Measurements from ENCODE around the gene TMEM170A.

DNA sequence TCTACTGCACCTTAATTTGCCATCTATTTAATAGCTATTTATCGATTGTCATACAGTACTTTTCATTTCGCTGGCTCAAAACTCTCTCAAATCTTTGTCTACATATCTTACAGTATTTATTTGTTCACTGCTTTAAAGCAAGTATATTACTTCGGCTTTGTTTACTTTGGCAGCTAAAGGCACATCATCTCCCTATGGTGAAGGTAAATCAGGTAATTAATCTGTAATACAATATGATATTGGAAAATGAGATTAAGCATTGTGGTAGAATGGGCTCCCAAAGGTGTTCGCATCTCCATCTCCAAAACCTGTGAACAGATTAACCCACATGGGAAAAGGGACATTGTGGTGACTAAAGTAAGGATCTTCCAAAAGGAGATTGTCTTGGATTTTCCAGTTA is 6.5 kb downstream of the TMEM170A start:
- TF ChIP-seq EP300 (IDR thresholded peaks at IDR 0.05; ENCODE audit: borderline replicate concordance) (no peak), NFIC (IDR thresholded peaks at IDR 0.05) (no peak), RAD21 (IDR thresholded peaks at IDR 0.05; ENCODE audit: low read depth) (no peak), YY1 (IDR thresholded peaks at IDR 0.05; ENCODE audit: low read depth) (no peak), FOXM1 (IDR thresholded peaks at IDR 0.05; ENCODE audit: borderline replicate concordance, low read depth) (no peak), TAF1 (IDR thresholded peaks at IDR 0.05; ENCODE audit: low read depth) (no peak), CEBPB (IDR thresholded peaks at IDR 0.05) (no peak), CREB1 (IDR thresholded peaks at IDR 0.05; ENCODE audit: low read depth) (no peak), EGR1 (IDR thresholded peaks at IDR 0.05) (no peak), ZBTB7A (IDR thresholded peaks at IDR 0.05; ENCODE audit: low read depth) (no peak), USF1 (IDR thresholded peaks at IDR 0.05) (no peak), TCF12 (IDR thresholded peaks at IDR 0.05; ENCODE audit: low read depth) (no peak)
- TF ChIP-seq, protein P1, sequence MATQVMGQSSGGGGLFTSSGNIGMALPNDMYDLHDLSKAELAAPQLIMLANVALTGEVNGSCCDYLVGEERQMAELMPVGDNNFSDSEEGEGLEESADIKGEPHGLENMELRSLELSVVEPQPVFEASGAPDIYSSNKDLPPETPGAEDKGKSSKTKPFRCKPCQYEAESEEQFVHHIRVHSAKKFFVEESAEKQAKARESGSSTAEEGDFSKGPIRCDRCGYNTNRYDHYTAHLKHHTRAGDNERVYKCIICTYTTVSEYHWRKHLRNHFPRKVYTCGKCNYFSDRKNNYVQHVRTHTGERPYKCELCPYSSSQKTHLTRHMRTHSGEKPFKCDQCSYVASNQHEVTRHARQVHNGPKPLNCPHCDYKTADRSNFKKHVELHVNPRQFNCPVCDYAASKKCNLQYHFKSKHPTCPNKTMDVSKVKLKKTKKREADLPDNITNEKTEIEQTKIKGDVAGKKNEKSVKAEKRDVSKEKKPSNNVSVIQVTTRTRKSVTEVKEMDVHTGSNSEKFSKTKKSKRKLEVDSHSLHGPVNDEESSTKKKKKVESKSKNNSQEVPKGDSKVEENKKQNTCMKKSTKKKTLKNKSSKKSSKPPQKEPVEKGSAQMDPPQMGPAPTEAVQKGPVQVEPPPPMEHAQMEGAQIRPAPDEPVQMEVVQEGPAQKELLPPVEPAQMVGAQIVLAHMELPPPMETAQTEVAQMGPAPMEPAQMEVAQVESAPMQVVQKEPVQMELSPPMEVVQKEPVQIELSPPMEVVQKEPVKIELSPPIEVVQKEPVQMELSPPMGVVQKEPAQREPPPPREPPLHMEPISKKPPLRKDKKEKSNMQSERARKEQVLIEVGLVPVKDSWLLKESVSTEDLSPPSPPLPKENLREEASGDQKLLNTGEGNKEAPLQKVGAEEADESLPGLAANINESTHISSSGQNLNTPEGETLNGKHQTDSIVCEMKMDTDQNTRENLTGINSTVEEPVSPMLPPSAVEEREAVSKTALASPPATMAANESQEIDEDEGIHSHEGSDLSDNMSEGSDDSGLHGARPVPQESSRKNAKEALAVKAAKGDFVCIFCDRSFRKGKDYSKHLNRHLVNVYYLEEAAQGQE (IDR thresholded peaks at IDR 0.05; ENCODE audit: low read depth) = no peak
- TF ChIP-seq, protein P2, sequence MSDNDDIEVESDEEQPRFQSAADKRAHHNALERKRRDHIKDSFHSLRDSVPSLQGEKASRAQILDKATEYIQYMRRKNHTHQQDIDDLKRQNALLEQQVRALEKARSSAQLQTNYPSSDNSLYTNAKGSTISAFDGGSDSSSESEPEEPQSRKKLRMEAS (IDR thresholded peaks at IDR 0.05) = no peak
